ENCODE data around the gene TPSB2. TPM values are rescaled to one million over a fixed set of nuclear protein-coding genes. Genes with fewer than 3 reads are reported as not detected.

TPSB2 gene
- total RNA-seq, 1 experiment from 2014 or later = not detected

- H3K79me2 ChIP-seq (ENCODE audit: low read depth) = no peaks in the 10 kb centered on the region
- CTCF ChIA-PET = no interaction called here
These were observed 48.3 kb downstream of the TPSB2 start for GRCh38 chr16:1181404-1182315.

GRCh38 chr16:1180549-1181403 lies 49.2 kb downstream of the TPSB2 start:
- Histone ChIP-seq H3K27ac (no peak overlapping the region), H2AFZ (no peak overlapping the region), H3K9me3 (ENCODE audit: insufficient read depth, low read depth) (no peaks in the 10 kb centered on the region), H3K27me3 (ENCODE audit: insufficient read depth, low read depth) (peaks cover 80% of the 10 kb centered on the region), H3K4me1 (replicated peaks; ENCODE audit: insufficient read depth) (peaks cover 6% of the 10 kb centered on the region; the same call in 1 of the 2 replicates), H4K20me1 (ENCODE audit: insufficient read depth) (no peaks in the 10 kb centered on the region), H3K4me3 (no peak overlapping the region), H3K9me2 (ENCODE audit: insufficient read depth) (no peaks in the 10 kb centered on the region), H3F3A (ENCODE audit: insufficient read depth, low read depth) (no peaks in the 10 kb centered on the region), H3K4me2 (no peak overlapping the region), H3K79me2 (ENCODE audit: low read depth) (no peaks in the 10 kb centered on the region), H3K36me3 (ENCODE audit: low read depth) (no peaks in the 10 kb centered on the region)
- POLR2A ChIA-PET (ENCODE audit: unreplicated experiment) = no interaction called here
- TF ChIP-seq CTCF (conservative IDR thresholded peaks at IDR 0.05) (no peak), EZH2 (IDR thresholded peaks at IDR 0.05; ENCODE audit: low read depth) (no peak)
- intact Hi-C loops (cut with micrococcal nuclease; ENCODE audit: unreplicated experiment) = no loop called here
- BruUV-seq (replicated peaks) = no TSS peak
- no peak for DNase-seq
- CTCF ChIA-PET = no interaction called here

More at GRCh38 chr16:1181404-1182315, 48.3 kb downstream of the TPSB2 start:
- no peaks in the 10 kb centered on the region for H3K9me3 ChIP-seq (ENCODE audit: insufficient read depth, low read depth)
- no peak overlapping the region for H2AFZ ChIP-seq
- H3K36me3 ChIP-seq (ENCODE audit: low read depth) = no peaks in the 10 kb centered on the region
- no peak overlapping the region for H3K4me3 ChIP-seq
- peaks cover 6% of the 10 kb centered on the region; the same call in 1 of the 2 replicates for H3K4me1 ChIP-seq (replicated peaks; ENCODE audit: insufficient read depth)
- BruUV-seq (replicated peaks) = no TSS peak
- TF ChIP-seq CTCF (conservative IDR thresholded peaks at IDR 0.05) = no peak; the same call in 1 of the 2 replicates
- TF ChIP-seq EZH2 (IDR thresholded peaks at IDR 0.05; ENCODE audit: low read depth) = no peak
- intact Hi-C loops (cut with micrococcal nuclease; ENCODE audit: unreplicated experiment) = no loop called here
- no peak for DNase-seq
- H3K9me2 ChIP-seq (ENCODE audit: insufficient read depth) = no peaks in the 10 kb centered on the region
- no peaks in the 10 kb centered on the region for H3F3A ChIP-seq (ENCODE audit: insufficient read depth, low read depth)
- POLR2A ChIA-PET (ENCODE audit: unreplicated experiment) = no interaction called here
- peak overlapping the region; percentile 67 for H3K4me2 ChIP-seq
- peaks cover 71% of the 10 kb centered on the region for H3K27me3 ChIP-seq (ENCODE audit: insufficient read depth, low read depth)
- H4K20me1 ChIP-seq (ENCODE audit: insufficient read depth) = no peaks in the 10 kb centered on the region
- H3K27ac ChIP-seq = no peak overlapping the region

Other genes with a start within 250 kb of the TPSB2 start
- gene SOX8, start 248.4 kb downstream of the TPSB2 start, total RNA-seq (2021) = not detected in 2 replicates
- gene SSTR5, start 157.4 kb downstream of the TPSB2 start, total RNA-seq (2021) = not detected in 2 replicates
- gene C1QTNF8, start 133.9 kb downstream of the TPSB2 start, total RNA-seq (2021) = not detected in 2 replicates
- 0.08 TPM in 1 of 2 replicates, not detected in the other for gene CACNA1H, start 77.1 kb downstream of the TPSB2 start, total RNA-seq (2021)
- gene TPSG1, start 4.9 kb downstream of the TPSB2 start, total RNA-seq (2021) = not detected in 2 replicates
- gene TPSAB1, start 10.5 kb upstream of the TPSB2 start, total RNA-seq (2021) = not detected in 2 replicates
- gene TPSD1, start 25.9 kb upstream of the TPSB2 start, total RNA-seq (2021) = not detected in 2 replicates
- gene UBE2I, start 79.5 kb upstream of the TPSB2 start, total RNA-seq (2021) = 218 and 271 TPM in 2 replicates
- gene BAIAP3, start 103.5 kb upstream of the TPSB2 start, total RNA-seq (2021) = 35.0 and 47.3 TPM in 2 replicates
- 69.5 and 108 TPM in 2 replicates for gene TSR3, start 121.7 kb upstream of the TPSB2 start, total RNA-seq (2021)
- 40.6 and 50.7 TPM in 2 replicates for gene GNPTG, start 121.7 kb upstream of the TPSB2 start, total RNA-seq (2021)
- 111 and 112 TPM in 2 replicates for gene UNKL, start 184.5 kb upstream of the TPSB2 start, total RNA-seq (2021)
- 21.7 and 27.5 TPM in 2 replicates for gene UQCC4, start 190.6 kb upstream of the TPSB2 start, total RNA-seq (2021)
- gene PERCC1, start 200.9 kb upstream of the TPSB2 start, total RNA-seq (2021) = not detected in 2 replicates
- gene CCDC154, start 214.4 kb upstream of the TPSB2 start, total RNA-seq (2021) = 2.4 and 2.8 TPM in 2 replicates
- 110 and 111 TPM in 2 replicates for gene CLCN7, start 244.8 kb upstream of the TPSB2 start, total RNA-seq (2021)